IMR-90 (cell line): ENCODE results near the gene GRAMD1B. TPM values are rescaled to one million over a fixed set of nuclear protein-coding genes. Genes with fewer than 3 reads are reported as not detected.

ENCODE experiments used
- ATAC-seq: fragments of 200-7000 bp; cut with Tn5 transposase; 2 replicates; pipeline ENCODE4 v1.9.1; 2020; ENCODE audit warnings: low read depth, mild to moderate bottlenecking, moderate library complexity
- BruUV-seq: library from RNA; stranded (reverse); fragments of 400-500 nt; replicated peaks from 2 replicates; lab custom pipeline; 2021; lab: Mats Ljungman, UMichigan
- CTCF ChIA-PET: fragments of 300-600 bp; formaldehyde crosslinking; extraction: SDS; loops from one replicate; lab custom pipeline; 2021; ENCODE audit warnings: antibody characterized with exemption; lab: Yijun Ruan, JAX
- POLR2A ChIA-PET: fragments of 300-600 bp; sonication (Branson Sonifier 250); formaldehyde crosslinking; loops from one replicate; lab custom pipeline; 2022; ENCODE audit warnings: antibody characterized with exemption; ENCODE audit not compliant: unreplicated experiment; lab: Charles Lee
- DNase-seq: peaks from one replicate; pipeline ENCODE4 v3.0.0; 2013
- H2AFZ ChIP-seq: replicated peaks from 2 replicates; pipeline ENCODE3; 2013; ENCODE audit warnings: low read length, mild to moderate bottlenecking; ENCODE audit not compliant: poor library complexity
- H2AK5ac ChIP-seq: 2 replicates; pipeline ENCODE4 v1.6.1; 2013; ENCODE audit warnings: low read depth, low read length, inconsistent platforms
- H2AK9ac ChIP-seq: replicated peaks from 2 replicates; pipeline ENCODE3; 2013; ENCODE audit warnings: mild to moderate bottlenecking, low read depth, low read length, moderate library complexity; ENCODE audit not compliant: poor library complexity
- H2BK120ac ChIP-seq: 2 replicates; pipeline ENCODE4 v1.6.1; 2013; ENCODE audit warnings: low read depth, low read length, inconsistent platforms
- H2BK15ac ChIP-seq: 3 replicates; pipeline ENCODE4 v1.6.1; 2013; ENCODE audit warnings: low read depth, low read length, inconsistent platforms
- H2BK20ac ChIP-seq: 2 replicates; pipeline ENCODE4 v1.6.1; 2013; ENCODE audit warnings: low read depth, mild to moderate bottlenecking, inconsistent platforms, low read length, moderate library complexity
- H2BK5ac ChIP-seq: 2 replicates; pipeline ENCODE4 v1.6.1; 2013; ENCODE audit warnings: mild to moderate bottlenecking, low read depth, low read length, inconsistent platforms; ENCODE audit not compliant: poor library complexity, severe bottlenecking
- H3K14ac ChIP-seq: replicated peaks from 2 replicates; pipeline ENCODE4 v1.6.1; 2013; ENCODE audit warnings: low read depth, low read length, inconsistent platforms
- H3K18ac ChIP-seq: 2 replicates; pipeline ENCODE4 v1.6.1; 2013; ENCODE audit warnings: low read depth, low read length, control low read depth
- H3K23ac ChIP-seq: 2 replicates; pipeline ENCODE4 v1.6.1; 2013; ENCODE audit warnings: low read depth, low read length, inconsistent platforms
- H3K27ac ChIP-seq: 2 replicates; pipeline ENCODE4 v1.5.1; 2013; ENCODE audit warnings: mild to moderate bottlenecking, control low read depth, low read length; ENCODE audit not compliant: insufficient read depth
- H3K27me3 ChIP-seq: 2 replicates; pipeline ENCODE4 v1.6.1; 2013; ENCODE audit warnings: low read length; ENCODE audit not compliant: control insufficient read depth, insufficient read depth
- H3K36me3 ChIP-seq: 2 replicates; pipeline ENCODE4 v1.6.1; 2013; ENCODE audit warnings: low read length, mixed read lengths; ENCODE audit not compliant: control insufficient read depth, insufficient read depth
- H3K4ac ChIP-seq: 2 replicates; pipeline ENCODE4 v1.6.1; 2013; ENCODE audit warnings: low read depth, low read length, inconsistent platforms
- H3K4me1 ChIP-seq: 2 replicates; pipeline ENCODE4 v1.6.1; 2013; ENCODE audit warnings: low read length, mixed read lengths; ENCODE audit not compliant: control insufficient read depth, insufficient read depth
- H3K4me2 ChIP-seq: 2 replicates; pipeline ENCODE4 v1.6.1; 2013; ENCODE audit warnings: low read depth, mild to moderate bottlenecking, control low read depth, low read length, moderate library complexity
- H3K4me3 ChIP-seq: 2 replicates; pipeline ENCODE4 v1.5.1; 2013; ENCODE audit warnings: low read depth, mild to moderate bottlenecking, control low read depth, low read length, moderate library complexity; ENCODE audit not compliant: insufficient read depth
- H3K56ac ChIP-seq: 2 replicates; pipeline ENCODE4 v1.6.1; 2013; ENCODE audit warnings: low read length, inconsistent platforms; ENCODE audit not compliant: insufficient read depth; ENCODE audit errors: extremely low read depth
- H3K79me1 ChIP-seq, 2 experiments: 2 replicates each; pipeline ENCODE4 v1.6.1; 2013; ENCODE audit warnings: low read length in 2 of 2, inconsistent platforms in 1 of 2, low read depth in 1 of 2
- H3K9ac ChIP-seq: 2 replicates; pipeline ENCODE4 v1.6.1; 2013; ENCODE audit warnings: low read depth, low read length, control low read depth
- H3K9me1 ChIP-seq: 2 replicates; pipeline ENCODE4 v1.6.1; 2013; ENCODE audit warnings: low read length, inconsistent platforms; ENCODE audit not compliant: insufficient read depth
- H3K9me3 ChIP-seq: 2 replicates; pipeline ENCODE4 v1.6.1; 2013; ENCODE audit warnings: low read length; ENCODE audit not compliant: control insufficient read depth, insufficient read depth
- H4K20me1 ChIP-seq: 2 replicates; pipeline ENCODE4 v1.6.1; 2013; ENCODE audit warnings: low read length, inconsistent platforms; ENCODE audit not compliant: insufficient read depth
- H4K5ac ChIP-seq: 2 replicates; pipeline ENCODE4 v1.6.1; 2013; ENCODE audit warnings: mild to moderate bottlenecking, low read depth, low read length, control low read depth
- H4K8ac ChIP-seq, 2 experiments: 2 replicates each; pipeline ENCODE4 v1.6.1; 2013; ENCODE audit warnings: low read depth in 2 of 2, low read length in 2 of 2, control low read depth in 1 of 2, inconsistent platforms in 1 of 2
- H4K91ac ChIP-seq: 2 replicates; pipeline ENCODE4 v1.6.1; 2013; ENCODE audit warnings: low read depth, low read length, inconsistent platforms; ENCODE audit not compliant: insufficient read depth
- BHLHE40 ChIP-seq: fragments of 150-350 bp; IDR thresholded peaks from 2 replicates; pipeline ENCODE4 v1.6.1; 2016; ENCODE audit warnings: mild to moderate bottlenecking, low read depth, low read length
- MAFK ChIP-seq: IDR thresholded peaks from 2 replicates; pipeline ENCODE4 v1.6.1; 2012; ENCODE audit warnings: low read depth, low read length, improper control_type of control experiment
- dilution Hi-C: fragments of 300-500 bp; cut with HindIII; formaldehyde crosslinking; loops from one replicate; pipeline ENCODE4 v1.14.3; 2018; ENCODE audit warnings: low sequenced_read_pairs; ENCODE audit not compliant: unreplicated experiment
- in situ Hi-C: fragments of 300-500 bp; cut with MboI; formaldehyde crosslinking; loops from 3 replicates; pipeline ENCODE4 v1.14.3; 2019; ENCODE audit warnings: low sequenced_read_pairs, inconsistent platforms, mixed read lengths
- intact Hi-C: fragments of 100-400 bp; cut with micrococcal nuclease; formaldehyde crosslinking; loops from 2 replicates; pipeline ENCODE4 v1.10.0; 2022
- polyA plus RNA-seq, 3 experiments: library from polyadenylated mRNA; depleted of rRNA; stranded (reverse); fragments of >200 nt; gene quantifications; 2 replicates each; pipeline ENCODE4 v1.2.3, GENCODE V29; 2012; ENCODE audit warnings: low replicate concordance in 1 of 3
- total RNA-seq: library from RNA; depleted of rRNA; stranded (reverse); fragments of >200 nt; gene quantifications from 2 replicates; pipeline ENCODE4 v1.2.3, GENCODE V29; 2012
- TF ChIP-seq, protein P1 (sequence below): fragments of 150-350 bp; IDR thresholded peaks from 2 replicates; pipeline ENCODE4 v1.6.1; 2016; ENCODE audit warnings: low read depth, mild to moderate bottlenecking, low read length, moderate library complexity, borderline replicate concordance

The GRAMD1B gene
- total and polyA plus RNA-seq, 2 of the 4 experiments (the other 2 are of a cell fraction) = 7.1 to 7.2 TPM

GRCh38 chr11:123384116-123384515 is 46.0 kb upstream of the GRAMD1B start:
- H3K4me3 ChIP-seq = no peak overlapping the region
- H2BK5ac ChIP-seq = no peak overlapping the region
- H2BK120ac ChIP-seq = no peak overlapping the region
- in situ Hi-C loops = no loop called here
- H2BK15ac ChIP-seq = no peak overlapping the region
- H3K27ac ChIP-seq = no peak overlapping the region
- CTCF ChIA-PET = no interaction called here
- intact Hi-C loops = no loop called here
- H3K56ac ChIP-seq = no peak overlapping the region
- POLR2A ChIA-PET = no interaction called here
- H3K4me2 ChIP-seq = no peak overlapping the region
- H4K91ac ChIP-seq = no peak overlapping the region
- no peaks in the 10 kb centered on the region for H3K4me1 ChIP-seq
- no peaks in the 10 kb centered on the region for H3K79me1 ChIP-seq
- H2AK9ac ChIP-seq = no peak overlapping the region
- H3K36me3 ChIP-seq = no peaks in the 10 kb centered on the region
- no peaks in the 10 kb centered on the region for H3K9me3 ChIP-seq
- no peak overlapping the region for H4K5ac ChIP-seq
- ATAC-seq (no peak), DNase-seq (no peak)
- H3K9me1 ChIP-seq = no peaks in the 10 kb centered on the region
- H3K18ac ChIP-seq = no peak overlapping the region
- no peak overlapping the region for H3K14ac ChIP-seq
- H4K8ac ChIP-seq = no peak overlapping the region
- H3K4ac ChIP-seq = no peak overlapping the region
- H4K20me1 ChIP-seq = no peaks in the 10 kb centered on the region
- no peak overlapping the region for H2AK5ac ChIP-seq
- no peak overlapping the region for H3K23ac ChIP-seq
- peaks cover 32% of the 10 kb centered on the region for H3K27me3 ChIP-seq
- no peak overlapping the region for H2AFZ ChIP-seq
- no TSS peak for BruUV-seq
- TF ChIP-seq MAFK = no peak
- TF ChIP-seq, protein P1, sequence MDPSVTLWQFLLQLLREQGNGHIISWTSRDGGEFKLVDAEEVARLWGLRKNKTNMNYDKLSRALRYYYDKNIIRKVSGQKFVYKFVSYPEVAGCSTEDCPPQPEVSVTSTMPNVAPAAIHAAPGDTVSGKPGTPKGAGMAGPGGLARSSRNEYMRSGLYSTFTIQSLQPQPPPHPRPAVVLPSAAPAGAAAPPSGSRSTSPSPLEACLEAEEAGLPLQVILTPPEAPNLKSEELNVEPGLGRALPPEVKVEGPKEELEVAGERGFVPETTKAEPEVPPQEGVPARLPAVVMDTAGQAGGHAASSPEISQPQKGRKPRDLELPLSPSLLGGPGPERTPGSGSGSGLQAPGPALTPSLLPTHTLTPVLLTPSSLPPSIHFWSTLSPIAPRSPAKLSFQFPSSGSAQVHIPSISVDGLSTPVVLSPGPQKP = no peak
- TF ChIP-seq BHLHE40 = no peak
- dilution Hi-C loops = no loop called here
- H2BK20ac ChIP-seq = no peak overlapping the region
- no peak overlapping the region for H3K9ac ChIP-seq
